ENCODE measurements around the gene CCDC142. TPM values are rescaled to one million over a fixed set of nuclear protein-coding genes. Genes with fewer than 3 reads are reported as not detected.
A peak's percentile ranks its signal among the peaks of the same experiment; 100 is the strongest.
"Not testable (repeated sequence)": the region's sequence is repeated elsewhere in the genome, so short reads cannot be mapped to it uniquely, and the experiment has no call there.

Gene CCDC142
- total RNA-seq, 1 experiment from 2014 or later: 24.2 TPM

GRCh38 chr2:74471332-74472065 is 11.3 kb downstream of the CCDC142 start:
- BruUV-seq (replicated peaks): no TSS peak
- Histone ChIP-seq H3K4me3 (ENCODE audit: low read depth in 2 of 2, low read length in 2 of 2) (peak overlapping the region; percentile 70 to 86), H3K9me3 (ENCODE audit: control insufficient read depth, insufficient read depth, low read depth, low read length) (no peaks in the 10 kb centered on the region), H3K27me3 (ENCODE audit: control insufficient read depth, insufficient read depth, low read length) (no peaks in the 10 kb centered on the region), H3K36me3 (ENCODE audit: control insufficient read depth, insufficient read depth, low read length) (peaks cover 3% of the 10 kb centered on the region; the same call in 1 of the 2 replicates), H3K4me1 (ENCODE audit: control insufficient read depth, insufficient read depth, low read length) (peaks cover 2% of the 10 kb centered on the region; the same call in 1 of the 2 replicates), H3K27ac (ENCODE audit: low read length) (peak overlapping the region; percentile 95)
- ATAC-seq (no peak), DNase-seq (ENCODE audit: low read depth, low spot score) (no peak)
- TF ChIP-seq TCF7L2 (IDR thresholded peaks at IDR 0.05; ENCODE audit: low read depth, low read length): no peak
- ChIA-PET POLR2A (interaction anchor here (0.6 to 0.7 kb wide), 4 partner anchors 13 to 265 kb away, joined by 4 to 9 read pairs (median 6); partner anchors contain the start of gene WBP1), CTCF (no interaction called here)
- intact Hi-C loops (cut with micrococcal nuclease; ENCODE audit: unreplicated experiment) (no loop called here), in situ Hi-C loops (cut with HindIII; ENCODE audit: low pct_unique_long_range_greater_than_20kb, low sequenced_read_pairs) (no loop called here)

GRCh38 chr2:74470742-74471141 is 12.1 kb downstream of the CCDC142 start:
- POLR2A ChIA-PET: interaction anchor here (0.6 to 0.7 kb wide), 3 partner anchors 16 to 266 kb away, joined by 4 to 9 read pairs (median 8); no protein-coding TSS in a partner anchor

GRCh38 chr2:74464406-74464805 is 18.4 kb downstream of the CCDC142 start:
- no peak for TF ChIP-seq CTCF (IDR thresholded peaks at IDR 0.05)
- TF ChIP-seq SIN3A (IDR thresholded peaks at IDR 0.05; ENCODE audit: borderline replicate concordance, insufficient read depth, low read depth, low read length): no peak
- no peak for TF ChIP-seq REST (IDR thresholded peaks at IDR 0.05; ENCODE audit: insufficient read depth in 1 of 2, low read depth in 2 of 2, low read length in 1 of 2)
- no peak for TF ChIP-seq POLR2AphosphoS5 (IDR thresholded peaks at IDR 0.05; ENCODE audit: low read depth, low read length)
- no peak for TF ChIP-seq TCF7L2 (IDR thresholded peaks at IDR 0.05; ENCODE audit: low read depth, low read length)
- POLR2A ChIA-PET: no interaction called here
- Histone ChIP-seq H3K27me3 (ENCODE audit: control insufficient read depth, insufficient read depth, low read length) (no peaks in the 10 kb centered on the region), H3K4me1 (ENCODE audit: control insufficient read depth, insufficient read depth, low read length) (peaks cover 7% of the 10 kb centered on the region), H3K4me3 (ENCODE audit: low read depth in 2 of 2, low read length in 2 of 2) (peak overlapping the region; percentile 77 to 85), H3K27ac (ENCODE audit: low read length) (peak overlapping the region; percentile 88), H3K36me3 (ENCODE audit: control insufficient read depth, insufficient read depth, low read length) (peaks cover 2% of the 10 kb centered on the region; the same call in 1 of the 2 replicates), H3K9me3 (ENCODE audit: control insufficient read depth, insufficient read depth, low read depth, low read length) (no peaks in the 10 kb centered on the region)
- intact Hi-C loops (cut with micrococcal nuclease; ENCODE audit: unreplicated experiment): no loop called here
- DNase-seq (ENCODE audit: low read depth, low spot score) (no peak), ATAC-seq (0 out of 2 replicates have a peak, but pooled peaks have one; percentile 0)
- no TSS peak for BruUV-seq (replicated peaks)
- CTCF ChIA-PET: no interaction called here
- in situ Hi-C loops (cut with HindIII; ENCODE audit: low pct_unique_long_range_greater_than_20kb, low sequenced_read_pairs): no loop called here

More at GRCh38 chr2:74470742-74471141, 12.1 kb downstream of the CCDC142 start:
- intact Hi-C loops (cut with micrococcal nuclease; ENCODE audit: unreplicated experiment); H3K4me3 ChIP-seq (ENCODE audit: low read depth in 2 of 2, low read length in 2 of 2); DNase-seq (ENCODE audit: low read depth, low spot score); BruUV-seq (replicated peaks); H3K9me3 ChIP-seq (ENCODE audit: control insufficient read depth, insufficient read depth, low read depth, low read length); H3K36me3 ChIP-seq (ENCODE audit: control insufficient read depth, insufficient read depth, low read length); H3K27ac ChIP-seq (ENCODE audit: low read length); H3K4me1 ChIP-seq (ENCODE audit: control insufficient read depth, insufficient read depth, low read length); ATAC-seq; H3K27me3 ChIP-seq (ENCODE audit: control insufficient read depth, insufficient read depth, low read length); CTCF ChIA-PET; in situ Hi-C loops (cut with HindIII; ENCODE audit: low pct_unique_long_range_greater_than_20kb, low sequenced_read_pairs): not testable (repeated sequence)
